ENCODE measurements around the gene ADIRF.

The ADIRF gene

GRCh38 chr10:86965986-86966654 lies 2.2 kb upstream of the ADIRF start:
- H3K4me3 ChIP-seq (ENCODE audit: low read depth, low read length) = no peak overlapping the region
- H3K9ac ChIP-seq (ENCODE audit: low read depth, low read length) = no peak overlapping the region
- H3K9me3 ChIP-seq (ENCODE audit: control insufficient read depth, insufficient read depth, low read length) = no peaks in the 10 kb centered on the region
- no peaks in the 10 kb centered on the region for H3K27me3 ChIP-seq (ENCODE audit: control insufficient read depth, insufficient read depth, low read length)
- H3K36me3 ChIP-seq (ENCODE audit: control insufficient read depth, insufficient read depth, low read length) = no peaks in the 10 kb centered on the region
- peaks cover 12% of the 10 kb centered on the region for H3K4me1 ChIP-seq (ENCODE audit: control insufficient read depth, insufficient read depth, low read length)

GRCh38 chr10:86967481-86967941 lies 771 bp upstream of the ADIRF start:
- H3K9me3 ChIP-seq (ENCODE audit: control insufficient read depth, insufficient read depth, low read length) = no peaks in the 10 kb centered on the region
- H3K27me3 ChIP-seq (ENCODE audit: control insufficient read depth, insufficient read depth, low read length) = peaks cover 6% of the 10 kb centered on the region
- peak overlapping the region; percentile 37 for H3K9ac ChIP-seq (ENCODE audit: low read depth, low read length)
- no peaks in the 10 kb centered on the region for H3K36me3 ChIP-seq (ENCODE audit: control insufficient read depth, insufficient read depth, low read length)
- no peak overlapping the region for H3K4me3 ChIP-seq (ENCODE audit: low read depth, low read length)
- H3K4me1 ChIP-seq (ENCODE audit: control insufficient read depth, insufficient read depth, low read length) = peaks cover 12% of the 10 kb centered on the region

DNA sequence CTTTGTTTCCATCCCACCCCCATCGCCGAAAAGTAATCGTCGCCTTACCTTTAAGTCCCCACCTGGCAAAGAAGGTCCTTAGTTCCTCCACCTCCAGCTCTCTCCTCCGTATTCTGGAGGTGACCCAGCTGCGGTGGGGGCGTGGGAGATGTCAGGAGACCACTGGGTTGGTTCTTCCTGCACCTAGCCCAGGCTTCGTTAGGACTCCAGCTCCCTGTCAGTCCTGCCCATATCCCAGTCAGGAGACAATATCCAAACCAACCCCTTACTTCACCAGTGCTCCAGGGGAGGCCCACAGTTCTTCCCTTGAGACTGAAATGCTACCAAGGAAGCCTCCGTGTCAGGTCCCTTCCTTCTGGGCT lies 693 bp downstream of the ADIRF start:
- Histone ChIP-seq H3K4me1 (ENCODE audit: control insufficient read depth, insufficient read depth, low read length) (peaks cover 14% of the 10 kb centered on the region), H3K27me3 (ENCODE audit: control insufficient read depth, insufficient read depth, low read length) (peaks cover 15% of the 10 kb centered on the region), H3K4me3 (ENCODE audit: low read depth, low read length) (no peak overlapping the region), H3K36me3 (ENCODE audit: control insufficient read depth, insufficient read depth, low read length) (no peaks in the 10 kb centered on the region), H3K9me3 (ENCODE audit: control insufficient read depth, insufficient read depth, low read length) (no peaks in the 10 kb centered on the region), H3K9ac (ENCODE audit: low read depth, low read length) (no peak overlapping the region)

DNA sequence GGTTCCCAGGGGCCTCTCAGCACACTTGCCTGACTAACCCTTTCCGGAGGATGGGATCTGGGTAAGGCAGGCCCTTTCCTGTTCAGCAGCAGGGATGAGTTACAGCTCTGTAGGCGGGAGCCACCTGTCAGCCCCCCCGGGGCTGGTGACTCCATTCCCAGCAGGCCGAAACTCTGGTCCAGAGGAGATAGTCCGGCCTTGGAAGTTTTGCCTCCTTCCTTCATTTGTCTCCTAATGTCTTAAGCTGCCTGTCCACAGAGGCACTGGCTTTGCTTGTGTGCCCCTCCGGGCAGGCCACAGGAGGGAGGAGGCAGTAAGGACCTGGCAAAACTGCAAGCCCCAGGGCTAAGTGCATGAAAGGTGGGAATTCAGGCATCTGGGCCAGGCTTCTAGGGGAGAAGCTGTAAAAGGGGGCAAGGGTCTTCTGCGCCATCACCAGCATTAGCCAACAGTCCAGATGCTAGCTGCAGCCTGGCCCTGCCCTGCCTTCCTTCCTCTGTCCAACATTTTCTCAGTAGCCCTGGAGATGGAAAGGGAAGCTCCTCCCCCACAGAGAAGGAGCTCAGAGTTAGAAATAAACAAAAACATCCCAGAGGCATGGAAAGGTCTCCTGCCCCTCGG lies 1.2 kb downstream of the ADIRF start:
- no peak overlapping the region for H3K4me3 ChIP-seq (ENCODE audit: low read depth, low read length)

DNA sequence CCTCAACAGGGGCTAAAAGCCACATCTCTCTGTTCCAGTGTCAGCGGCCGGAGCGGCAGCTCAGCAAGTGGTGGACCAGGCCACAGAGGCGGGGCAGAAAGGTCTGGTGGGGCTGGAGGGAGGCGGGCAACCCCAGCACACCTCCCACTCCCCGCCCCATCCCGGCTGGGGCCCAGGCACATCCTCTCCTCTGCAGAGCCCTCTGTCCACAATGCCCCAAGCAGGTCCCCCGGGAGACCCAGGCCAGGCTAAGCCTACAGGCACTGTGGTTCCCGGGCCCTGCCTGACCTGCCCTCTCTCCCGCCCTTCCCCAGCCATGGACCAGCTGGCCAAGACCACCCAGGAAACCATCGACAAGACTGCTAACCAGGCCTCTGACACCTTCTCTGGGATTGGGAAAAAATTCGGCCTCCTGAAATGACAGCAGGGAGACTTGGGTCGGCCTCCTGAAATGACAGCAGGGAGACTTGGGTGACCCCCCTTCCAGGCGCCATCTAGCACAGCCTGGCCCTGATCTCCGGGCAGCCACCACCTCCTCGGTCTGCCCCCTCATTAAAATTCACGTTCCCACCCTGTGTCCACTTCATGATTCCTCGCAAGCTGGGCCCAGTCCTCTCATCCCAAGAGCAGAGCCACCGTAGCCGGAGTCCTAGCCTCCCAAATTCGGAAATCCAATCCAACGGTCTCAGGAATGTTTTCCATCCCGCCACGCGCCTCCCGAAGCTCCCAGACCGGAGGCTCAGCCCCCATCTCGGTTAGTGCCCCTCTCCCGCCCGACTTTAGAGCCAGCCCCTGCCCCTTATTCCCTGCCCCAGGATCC lies 2.1 kb downstream of the ADIRF start:
- Histone ChIP-seq H3K9ac (ENCODE audit: low read depth, low read length) (peak overlapping the region; percentile 73), H3K36me3 (ENCODE audit: control insufficient read depth, insufficient read depth, low read length) (no peaks in the 10 kb centered on the region), H3K4me1 (ENCODE audit: control insufficient read depth, insufficient read depth, low read length) (peaks cover 14% of the 10 kb centered on the region), H3K9me3 (ENCODE audit: control insufficient read depth, insufficient read depth, low read length) (no peaks in the 10 kb centered on the region), H3K4me3 (ENCODE audit: low read depth, low read length) (peak overlapping the region; percentile 62), H3K27me3 (ENCODE audit: control insufficient read depth, insufficient read depth, low read length) (peaks cover 17% of the 10 kb centered on the region)

More for the DNA sequence above, 1.2 kb downstream of the ADIRF start:
- H3K27me3 ChIP-seq (ENCODE audit: control insufficient read depth, insufficient read depth, low read length) = peaks cover 17% of the 10 kb centered on the region
- H3K36me3 ChIP-seq (ENCODE audit: control insufficient read depth, insufficient read depth, low read length) = no peaks in the 10 kb centered on the region
- H3K9me3 ChIP-seq (ENCODE audit: control insufficient read depth, insufficient read depth, low read length) = no peaks in the 10 kb centered on the region
- peaks cover 14% of the 10 kb centered on the region for H3K4me1 ChIP-seq (ENCODE audit: control insufficient read depth, insufficient read depth, low read length)
- H3K9ac ChIP-seq (ENCODE audit: low read depth, low read length) = no peak overlapping the region

DNA sequence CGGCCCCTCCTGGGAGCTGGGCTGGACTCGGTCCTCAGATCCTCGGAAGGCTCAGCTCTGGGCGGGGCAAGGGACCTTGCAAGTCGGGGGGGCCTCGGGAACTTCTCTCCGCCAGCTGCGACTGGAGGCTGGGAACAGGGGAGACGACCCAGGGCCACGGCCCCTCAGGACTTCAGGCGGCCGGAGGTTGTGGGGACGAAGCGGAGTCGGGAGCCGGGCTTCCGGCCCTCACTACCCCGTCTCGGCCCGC lies 2.6 kb downstream of the ADIRF start:
- H3K36me3 ChIP-seq (ENCODE audit: control insufficient read depth, insufficient read depth, low read length) = no peaks in the 10 kb centered on the region
- peaks cover 17% of the 10 kb centered on the region for H3K27me3 ChIP-seq (ENCODE audit: control insufficient read depth, insufficient read depth, low read length)
- H3K4me1 ChIP-seq (ENCODE audit: control insufficient read depth, insufficient read depth, low read length) = peaks cover 14% of the 10 kb centered on the region
- peak overlapping the region; percentile 73 for H3K9ac ChIP-seq (ENCODE audit: low read depth, low read length)
- no peaks in the 10 kb centered on the region for H3K9me3 ChIP-seq (ENCODE audit: control insufficient read depth, insufficient read depth, low read length)
- peak overlapping the region; percentile 62 for H3K4me3 ChIP-seq (ENCODE audit: low read depth, low read length)

GRCh38 chr10:86971232-86971991 lies 3.1 kb downstream of the ADIRF start:
- H3K9me3 ChIP-seq (ENCODE audit: control insufficient read depth, insufficient read depth, low read length) = no peaks in the 10 kb centered on the region
- H3K4me1 ChIP-seq (ENCODE audit: control insufficient read depth, insufficient read depth, low read length) = peaks cover 12% of the 10 kb centered on the region
- H3K27me3 ChIP-seq (ENCODE audit: control insufficient read depth, insufficient read depth, low read length) = peaks cover 17% of the 10 kb centered on the region
- H3K36me3 ChIP-seq (ENCODE audit: control insufficient read depth, insufficient read depth, low read length) = no peaks in the 10 kb centered on the region
- H3K9ac ChIP-seq (ENCODE audit: low read depth, low read length) = peak overlapping the region; percentile 73
- peak overlapping the region; percentile 62 for H3K4me3 ChIP-seq (ENCODE audit: low read depth, low read length)

GRCh38 chr10:86972613-86973380 lies 4.5 kb downstream of the ADIRF start:
- peaks cover 7% of the 10 kb centered on the region for H3K4me1 ChIP-seq (ENCODE audit: control insufficient read depth, insufficient read depth, low read length)
- H3K9me3 ChIP-seq (ENCODE audit: control insufficient read depth, insufficient read depth, low read length) = no peaks in the 10 kb centered on the region
- H3K4me3 ChIP-seq (ENCODE audit: low read depth, low read length) = no peak overlapping the region
- no peak overlapping the region for H3K9ac ChIP-seq (ENCODE audit: low read depth, low read length)
- H3K27me3 ChIP-seq (ENCODE audit: control insufficient read depth, insufficient read depth, low read length) = peaks cover 17% of the 10 kb centered on the region
- no peaks in the 10 kb centered on the region for H3K36me3 ChIP-seq (ENCODE audit: control insufficient read depth, insufficient read depth, low read length)

- Histone ChIP-seq H3K9ac (ENCODE audit: low read depth, low read length) (no peak overlapping the region), H3K9me3 (ENCODE audit: control insufficient read depth, insufficient read depth, low read length) (no peaks in the 10 kb centered on the region), H3K4me1 (ENCODE audit: control insufficient read depth, insufficient read depth, low read length) (peaks cover 7% of the 10 kb centered on the region), H3K27me3 (ENCODE audit: control insufficient read depth, insufficient read depth, low read length) (peaks cover 17% of the 10 kb centered on the region), H3K36me3 (ENCODE audit: control insufficient read depth, insufficient read depth, low read length) (no peaks in the 10 kb centered on the region), H3K4me3 (ENCODE audit: low read depth, low read length) (no peak overlapping the region)
Measured at GRCh38 chr10:86974484-86974883, 6.2 kb downstream of the ADIRF start.

- no peaks in the 10 kb centered on the region for H3K36me3 ChIP-seq (ENCODE audit: control insufficient read depth, insufficient read depth, low read length)
- H3K27me3 ChIP-seq (ENCODE audit: control insufficient read depth, insufficient read depth, low read length) = peaks cover 17% of the 10 kb centered on the region
- no peak overlapping the region for H3K4me3 ChIP-seq (ENCODE audit: low read depth, low read length)
- H3K9ac ChIP-seq (ENCODE audit: low read depth, low read length) = no peak overlapping the region
- no peaks in the 10 kb centered on the region for H3K9me3 ChIP-seq (ENCODE audit: control insufficient read depth, insufficient read depth, low read length)
- H3K4me1 ChIP-seq (ENCODE audit: control insufficient read depth, insufficient read depth, low read length) = peaks cover 4% of the 10 kb centered on the region
Measured at GRCh38 chr10:86976362-86977056, 8.2 kb downstream of the ADIRF start.
